ENCODE measurements around the gene PHF5A. TPM values are rescaled to one million over a fixed set of nuclear protein-coding genes. Genes with fewer than 3 reads are reported as not detected.

Gene PHF5A
- polyA plus RNA-seq, 1 experiment: 44.3 TPM

DNA sequence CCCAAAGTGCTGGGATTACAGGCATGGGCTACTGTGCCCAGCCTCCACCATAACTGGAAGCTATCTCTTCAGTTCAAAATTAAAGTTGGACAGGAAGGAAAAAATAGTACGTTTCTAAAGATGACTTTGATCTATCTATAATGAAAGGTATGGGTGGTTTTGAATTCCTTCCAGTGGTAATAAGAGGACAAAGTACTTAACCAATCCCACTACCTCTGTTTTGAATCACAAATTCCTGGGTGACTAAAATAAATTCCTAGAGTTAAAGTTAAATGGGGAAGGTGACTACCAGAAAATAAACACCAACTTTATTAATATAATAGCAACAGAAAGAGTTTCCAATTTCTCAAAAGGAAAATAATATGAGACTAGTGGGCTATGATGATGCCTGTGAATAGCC, 9.1 kb downstream of the PHF5A start:
- Histone ChIP-seq H3K36me3 (ENCODE audit: control insufficient read depth, insufficient read depth, low read length) (peaks cover 4% of the 10 kb centered on the region; the same call in 1 of the 2 replicates), H3K4me3 (ENCODE audit: low read depth, low read length) (no peak overlapping the region), H3K27me3 (ENCODE audit: control insufficient read depth, insufficient read depth, low read length) (no peaks in the 10 kb centered on the region)
- ChIA-PET POLR2A (no interaction called here), CTCF (no interaction called here)
- DNase-seq (ENCODE audit: low read depth): no peak
- TF ChIP-seq, protein P1, sequence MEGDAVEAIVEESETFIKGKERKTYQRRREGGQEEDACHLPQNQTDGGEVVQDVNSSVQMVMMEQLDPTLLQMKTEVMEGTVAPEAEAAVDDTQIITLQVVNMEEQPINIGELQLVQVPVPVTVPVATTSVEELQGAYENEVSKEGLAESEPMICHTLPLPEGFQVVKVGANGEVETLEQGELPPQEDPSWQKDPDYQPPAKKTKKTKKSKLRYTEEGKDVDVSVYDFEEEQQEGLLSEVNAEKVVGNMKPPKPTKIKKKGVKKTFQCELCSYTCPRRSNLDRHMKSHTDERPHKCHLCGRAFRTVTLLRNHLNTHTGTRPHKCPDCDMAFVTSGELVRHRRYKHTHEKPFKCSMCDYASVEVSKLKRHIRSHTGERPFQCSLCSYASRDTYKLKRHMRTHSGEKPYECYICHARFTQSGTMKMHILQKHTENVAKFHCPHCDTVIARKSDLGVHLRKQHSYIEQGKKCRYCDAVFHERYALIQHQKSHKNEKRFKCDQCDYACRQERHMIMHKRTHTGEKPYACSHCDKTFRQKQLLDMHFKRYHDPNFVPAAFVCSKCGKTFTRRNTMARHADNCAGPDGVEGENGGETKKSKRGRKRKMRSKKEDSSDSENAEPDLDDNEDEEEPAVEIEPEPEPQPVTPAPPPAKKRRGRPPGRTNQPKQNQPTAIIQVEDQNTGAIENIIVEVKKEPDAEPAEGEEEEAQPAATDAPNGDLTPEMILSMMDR (IDR thresholded peaks at IDR 0.05; ENCODE audit: insufficient read depth, low read depth, low read length): no peak

DNA sequence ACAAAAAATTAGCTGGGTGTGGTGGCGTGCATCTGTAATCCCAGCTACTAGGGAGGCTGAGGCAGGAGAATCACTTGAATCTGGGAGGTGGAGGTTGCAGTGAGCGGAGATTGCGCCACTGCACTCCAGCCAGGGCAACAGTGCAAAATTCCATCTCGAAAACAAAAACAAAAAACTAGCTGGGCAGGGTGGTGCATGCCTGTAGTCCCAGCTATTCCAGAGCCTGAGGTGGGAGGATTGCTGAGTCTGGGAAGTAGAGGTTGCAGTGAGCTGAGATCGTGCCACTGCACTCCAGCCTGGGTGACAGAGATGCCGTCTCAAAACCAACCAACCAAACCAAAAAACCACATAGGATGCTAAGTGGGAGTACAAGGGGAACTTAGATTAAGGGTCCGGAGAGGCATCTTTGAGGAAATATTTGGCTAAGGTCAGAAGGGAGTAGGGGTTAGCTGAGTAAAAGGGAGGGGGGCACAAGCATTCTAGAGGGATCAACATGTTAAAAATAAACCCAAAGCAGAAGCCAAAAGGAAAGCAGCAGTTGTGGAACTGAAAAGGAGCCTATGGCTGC, 10.2 kb downstream of the PHF5A start:
- TF ChIP-seq, protein P1 (IDR thresholded peaks at IDR 0.05; ENCODE audit: insufficient read depth, low read depth, low read length): no peak
- Histone ChIP-seq H3K36me3 (ENCODE audit: control insufficient read depth, insufficient read depth, low read length) (peaks cover 4% of the 10 kb centered on the region; the same call in 1 of the 2 replicates), H3K27me3 (ENCODE audit: control insufficient read depth, insufficient read depth, low read length) (no peaks in the 10 kb centered on the region), H3K4me3 (ENCODE audit: low read depth, low read length) (no peak overlapping the region)
- POLR2A ChIA-PET: no interaction called here
- DNase-seq (ENCODE audit: low read depth): no peak
- CTCF ChIA-PET: interaction anchor here (0.8 kb wide), 1 partner anchor 56 kb away, joined by 3 read pairs; no protein-coding TSS in a partner anchor

GRCh38 chr22:41448189-41448808, 20.2 kb downstream of the PHF5A start:
- CTCF ChIA-PET: interaction anchor here (0.6 to 1.9 kb wide), 7 partner anchors 12 to 307 kb away, joined by 3 to 8 read pairs (median 4); partner anchors contain the start of genes ACO2 and PHF5A
- TF ChIP-seq, protein P1 (IDR thresholded peaks at IDR 0.05; ENCODE audit: insufficient read depth, low read depth, low read length): no peak
- Histone ChIP-seq H3K27me3 (ENCODE audit: control insufficient read depth, insufficient read depth, low read length) (no peaks in the 10 kb centered on the region), H3K4me3 (ENCODE audit: low read depth, low read length) (peak overlapping the region; percentile 98), H3K36me3 (ENCODE audit: control insufficient read depth, insufficient read depth, low read length) (no peaks in the 10 kb centered on the region; the same call in 1 of the 2 replicates)
- DNase-seq (ENCODE audit: low read depth): peak; percentile 99
- POLR2A ChIA-PET: interaction anchor here (0.6 to 0.9 kb wide), 3 partner anchors 20 to 152 kb away, joined by 5 to 11 read pairs (median 6); partner anchors contain the start of genes ACO2 and PHF5A

DNA sequence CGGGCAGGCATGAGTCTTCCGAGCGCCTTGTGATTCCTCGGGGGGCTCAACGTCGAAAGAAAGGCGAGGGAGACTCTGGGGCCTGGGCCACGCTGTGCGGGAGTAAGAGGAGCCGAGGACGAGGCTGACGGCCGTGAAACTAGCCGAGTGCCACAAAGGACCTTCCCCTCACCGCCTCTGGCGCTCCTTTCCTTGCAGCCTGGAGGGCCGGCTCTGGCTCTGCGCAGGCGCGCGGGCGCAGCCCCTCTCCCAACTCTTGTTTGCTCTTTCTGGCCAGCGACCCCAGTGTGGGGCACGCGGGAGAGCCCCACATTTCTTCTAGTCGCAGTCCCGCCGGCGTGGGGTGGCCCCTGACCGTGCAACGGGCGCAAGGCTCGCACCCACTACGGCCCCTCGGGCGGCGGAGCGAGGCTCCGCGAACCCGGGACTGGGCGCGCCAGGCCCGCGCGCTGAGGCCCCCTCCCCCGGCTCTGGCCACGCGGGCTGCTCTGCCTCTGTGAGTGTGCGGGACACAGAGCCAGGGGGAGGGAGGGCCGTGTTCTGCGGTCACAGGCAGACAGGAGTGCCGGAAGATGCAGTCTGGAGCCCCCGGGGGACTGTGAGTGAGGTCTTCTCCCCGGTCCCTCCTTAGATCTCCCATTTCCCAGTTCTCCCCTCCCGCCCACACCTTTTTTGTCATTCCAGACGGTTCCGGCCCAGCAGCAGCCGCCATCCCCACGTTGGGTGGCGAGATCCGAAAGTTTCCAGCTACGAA, 20.9 kb downstream of the PHF5A start:
- no peaks in the 10 kb centered on the region for H3K27me3 ChIP-seq (ENCODE audit: control insufficient read depth, insufficient read depth, low read length)
- H3K4me3 ChIP-seq (ENCODE audit: low read depth, low read length): peak overlapping the region; percentile 98
- no peak for DNase-seq (ENCODE audit: low read depth)
- TF ChIP-seq, protein P1 (IDR thresholded peaks at IDR 0.05; ENCODE audit: insufficient read depth, low read depth, low read length): no peak
- POLR2A ChIA-PET: interaction anchor here (0.9 kb wide), 1 partner anchor 21 kb away, joined by 5 read pairs; the partner anchor contains the start of genes ACO2 and PHF5A
- CTCF ChIA-PET: interaction anchor here (0.6 to 3.6 kb wide), 5 partner anchors 13 to 160 kb away, joined by 3 to 29 read pairs (median 4); no protein-coding TSS in a partner anchor
- peaks cover 2% of the 10 kb centered on the region for H3K36me3 ChIP-seq (ENCODE audit: control insufficient read depth, insufficient read depth, low read length)

Data from BJ (cell line).